A673 (cell line): ENCODE measurements around the gene CCDC12. TPM values are rescaled to one million over a fixed set of nuclear protein-coding genes. Genes with fewer than 3 reads are reported as not detected.

Experiments
- BruUV-seq: library from RNA; stranded (reverse); fragments of 400-500 nt; replicated peaks from 2 replicates; lab custom pipeline; 2021; lab: Mats Ljungman, UMichigan
- CTCF ChIA-PET: fragments of 300-600 bp; sonication (Branson Sonifier 250); formaldehyde crosslinking; loops from one replicate; lab custom pipeline; 2022; ENCODE audit warnings: antibody characterized with exemption; lab: Charles Lee
- POLR2A ChIA-PET: fragments of 300-600 bp; sonication (Branson Sonifier 250); formaldehyde crosslinking; loops from one replicate; lab custom pipeline; 2022; ENCODE audit warnings: antibody characterized with exemption; ENCODE audit not compliant: low non-redundant PET; lab: Charles Lee
- DNase-seq: peaks from one replicate; pipeline ENCODE4 v3.0.0-alpha.2; 2015; ENCODE audit warnings: low spot score
- H3K27ac ChIP-seq: fragments of 200-600 bp; sonication (generic); 2 replicates; pipeline ENCODE4 v1.5.1; 2016; ENCODE audit warnings: mixed run types, low read depth, mild to moderate bottlenecking, mixed read lengths, antibody characterized with exemption, low read length; ENCODE audit not compliant: poor library complexity, severe bottlenecking
- H3K27me3 ChIP-seq: fragments of 200-600 bp; sonication (generic); replicated peaks from 2 replicates; pipeline ENCODE4 v1.6.1; 2017; ENCODE audit warnings: mixed run types, low read depth, mild to moderate bottlenecking, mixed read lengths, antibody characterized with exemption, low read length; ENCODE audit not compliant: insufficient read depth, poor library complexity
- H3K36me3 ChIP-seq: fragments of 200-600 bp; sonication (generic); 2 replicates; pipeline ENCODE4 v1.6.1; 2016; ENCODE audit warnings: mixed run types, mild to moderate bottlenecking, mixed read lengths, antibody characterized with exemption, low read length; ENCODE audit not compliant: insufficient read depth, poor library complexity, severe bottlenecking
- H3K4me1 ChIP-seq: fragments of 200-600 bp; sonication (generic); 2 replicates; pipeline ENCODE4 v1.6.1; 2017; ENCODE audit warnings: mixed run types, mild to moderate bottlenecking, mixed read lengths, antibody characterized with exemption, low read length; ENCODE audit not compliant: insufficient read depth, poor library complexity, severe bottlenecking
- H3K4me3 ChIP-seq: fragments of 200-600 bp; sonication (generic); 2 replicates; pipeline ENCODE4 v1.5.1; 2016; ENCODE audit warnings: low read depth, mixed run types, mild to moderate bottlenecking, mixed read lengths, low read length; ENCODE audit not compliant: poor library complexity, severe bottlenecking
- H3K9me3 ChIP-seq: fragments of 200-600 bp; sonication (generic); 2 replicates; pipeline ENCODE4 v1.6.1; 2016; ENCODE audit warnings: mixed run types, low read depth, mild to moderate bottlenecking, mixed read lengths, antibody characterized with exemption, low read length; ENCODE audit not compliant: poor library complexity, severe bottlenecking
- EZH2 ChIP-seq: fragments of 200-600 bp; sonication (generic); IDR thresholded peaks from 2 replicates; pipeline ENCODE4 v1.6.1; 2017; ENCODE audit warnings: borderline replicate concordance, low read depth, mild to moderate bottlenecking, mixed read lengths, antibody characterized with exemption, low read length; ENCODE audit not compliant: poor library complexity, severe bottlenecking
- intact Hi-C: fragments of 100-400 bp; cut with micrococcal nuclease; formaldehyde crosslinking; loops from one replicate; pipeline ENCODE4 v1.10.0; 2022; ENCODE audit not compliant: unreplicated experiment
- total RNA-seq: library from RNA; stranded (reverse); gene quantifications from 2 replicates; pipeline ENCODE4 v1.2.3, GENCODE V29; 2021
- TF ChIP-seq, protein P1 (sequence below): fragments of 300-800, 200-600 bp; sonication (generic); conservative IDR thresholded peaks from 2 replicates; pipeline ENCODE4 v1.5.1; 2017; ENCODE audit warnings: low read depth, mild to moderate bottlenecking, antibody characterized with exemption, low read length, moderate library complexity, mixed read lengths

CCDC12 gene
- total RNA-seq, 1 experiment from 2014 or later, result 28.2 TPM

DNA sequence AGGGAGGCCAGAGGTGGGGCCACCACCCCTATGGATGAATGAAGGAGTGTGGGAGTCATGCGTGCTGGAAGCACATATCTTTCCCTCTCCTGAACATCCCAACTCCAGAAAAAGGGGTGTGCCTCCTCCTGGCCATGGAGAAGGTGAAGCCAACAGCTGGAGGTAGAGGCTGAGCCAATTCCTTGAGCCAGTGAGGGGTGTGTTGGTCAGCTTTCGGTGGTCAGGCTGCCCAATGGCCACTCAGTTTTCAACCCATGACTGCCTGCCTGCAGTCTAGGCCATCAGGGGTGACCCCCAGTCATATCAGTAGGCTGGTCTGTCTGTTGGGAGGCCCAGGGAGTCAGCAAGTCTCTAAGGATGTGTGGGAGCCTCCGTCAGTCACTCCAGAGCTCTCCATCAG is 85.4 kb downstream of the CCDC12 start:
- BruUV-seq, result no TSS peak
- ChIA-PET POLR2A (no interaction called here), CTCF (no interaction called here)
- no peaks in the 10 kb centered on the region for H3K9me3 ChIP-seq
- TF ChIP-seq EZH2, result no peak
- TF ChIP-seq, protein P1, sequence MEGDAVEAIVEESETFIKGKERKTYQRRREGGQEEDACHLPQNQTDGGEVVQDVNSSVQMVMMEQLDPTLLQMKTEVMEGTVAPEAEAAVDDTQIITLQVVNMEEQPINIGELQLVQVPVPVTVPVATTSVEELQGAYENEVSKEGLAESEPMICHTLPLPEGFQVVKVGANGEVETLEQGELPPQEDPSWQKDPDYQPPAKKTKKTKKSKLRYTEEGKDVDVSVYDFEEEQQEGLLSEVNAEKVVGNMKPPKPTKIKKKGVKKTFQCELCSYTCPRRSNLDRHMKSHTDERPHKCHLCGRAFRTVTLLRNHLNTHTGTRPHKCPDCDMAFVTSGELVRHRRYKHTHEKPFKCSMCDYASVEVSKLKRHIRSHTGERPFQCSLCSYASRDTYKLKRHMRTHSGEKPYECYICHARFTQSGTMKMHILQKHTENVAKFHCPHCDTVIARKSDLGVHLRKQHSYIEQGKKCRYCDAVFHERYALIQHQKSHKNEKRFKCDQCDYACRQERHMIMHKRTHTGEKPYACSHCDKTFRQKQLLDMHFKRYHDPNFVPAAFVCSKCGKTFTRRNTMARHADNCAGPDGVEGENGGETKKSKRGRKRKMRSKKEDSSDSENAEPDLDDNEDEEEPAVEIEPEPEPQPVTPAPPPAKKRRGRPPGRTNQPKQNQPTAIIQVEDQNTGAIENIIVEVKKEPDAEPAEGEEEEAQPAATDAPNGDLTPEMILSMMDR, result no peak
- no peaks in the 10 kb centered on the region for H3K36me3 ChIP-seq
- DNase-seq, result no peak
- no peak overlapping the region for H3K4me3 ChIP-seq
- intact Hi-C loops, result no loop called here
- no peaks in the 10 kb centered on the region for H3K27me3 ChIP-seq
- peaks cover 6% of the 10 kb centered on the region for H3K4me1 ChIP-seq
- no peak overlapping the region for H3K27ac ChIP-seq

DNA sequence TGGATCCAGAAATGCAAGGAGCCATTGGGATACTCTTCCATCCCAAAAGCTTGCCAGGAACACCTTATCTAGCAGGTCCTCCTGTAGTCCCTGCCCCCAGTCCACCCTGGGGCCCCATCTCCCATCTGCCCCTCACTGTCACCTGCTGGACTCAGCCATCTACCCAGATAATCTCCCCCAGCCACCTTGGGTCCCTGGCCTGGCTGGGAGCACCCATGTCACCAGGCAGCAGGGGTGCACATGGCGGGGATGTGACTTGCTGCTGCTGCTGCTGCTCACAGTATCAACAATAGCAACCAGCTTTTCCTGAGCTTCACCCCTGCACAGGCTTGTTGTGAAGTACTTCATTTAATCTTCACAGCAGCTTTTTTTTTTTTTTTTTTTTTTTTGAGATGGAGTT is 86.4 kb downstream of the CCDC12 start:
- no peaks in the 10 kb centered on the region for H3K9me3 ChIP-seq
- peaks cover 6% of the 10 kb centered on the region for H3K4me1 ChIP-seq
- POLR2A ChIA-PET, result interaction anchor here (0.7 kb wide), 1 partner anchor 193 kb away, joined by 13 read pairs; no protein-coding TSS in a partner anchor
- H3K4me3 ChIP-seq, result no peak overlapping the region
- intact Hi-C loops, result no loop called here
- no peak for TF ChIP-seq EZH2
- TF ChIP-seq, protein P1, result no peak
- DNase-seq, result peak; percentile 26
- H3K27me3 ChIP-seq, result no peaks in the 10 kb centered on the region
- no TSS peak for BruUV-seq
- H3K27ac ChIP-seq, result no peak overlapping the region
- no peaks in the 10 kb centered on the region for H3K36me3 ChIP-seq
- CTCF ChIA-PET, result no interaction called here

DNA sequence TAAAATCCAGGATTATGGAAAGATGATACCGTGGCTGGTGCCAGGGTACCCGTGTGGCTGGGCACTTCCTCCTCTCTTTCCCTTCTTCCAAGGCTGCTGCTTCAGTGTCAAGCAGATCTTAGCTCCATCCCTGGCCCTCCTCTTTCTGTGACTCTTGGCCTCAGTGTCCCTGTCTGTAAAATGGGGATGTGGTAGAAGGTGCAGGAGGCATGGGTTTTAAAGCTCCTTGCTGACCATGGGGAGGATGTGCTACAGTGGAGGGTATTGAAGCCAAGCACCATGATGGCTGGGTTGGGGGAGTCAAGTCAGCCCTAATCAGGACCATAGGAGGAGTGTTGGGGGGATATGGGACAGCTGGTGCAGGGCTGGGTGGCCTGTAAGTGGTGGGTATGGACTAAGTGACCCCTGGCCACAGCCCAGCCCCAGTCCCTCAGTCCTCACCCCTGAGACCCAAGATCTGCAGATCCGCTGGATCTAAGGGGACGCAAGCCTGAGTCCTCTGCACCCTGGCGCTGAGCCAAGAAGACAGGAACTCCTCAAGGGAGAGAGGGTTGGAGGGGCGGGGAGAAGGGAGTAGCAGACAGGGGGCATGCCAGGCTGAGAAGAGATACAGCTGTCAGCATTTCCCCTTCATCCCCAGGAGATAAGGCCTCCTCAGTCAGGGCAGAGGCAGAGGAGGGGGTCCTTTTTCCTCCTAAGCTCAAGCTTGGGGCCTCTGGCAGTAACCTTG is 87.0 kb downstream of the CCDC12 start:
- H3K9me3 ChIP-seq, result no peaks in the 10 kb centered on the region
- intact Hi-C loops, result no loop called here
- BruUV-seq, result no TSS peak
- H3K36me3 ChIP-seq, result no peaks in the 10 kb centered on the region
- H3K27me3 ChIP-seq, result no peaks in the 10 kb centered on the region
- peak; percentile 67 for DNase-seq
- TF ChIP-seq, protein P1, result no peak
- no peak for TF ChIP-seq EZH2
- no peak overlapping the region for H3K4me3 ChIP-seq
- ChIA-PET CTCF (no interaction called here), POLR2A (no interaction called here)
- H3K27ac ChIP-seq, result no peak overlapping the region
- H3K4me1 ChIP-seq, result peaks cover 6% of the 10 kb centered on the region
